GM21447 (cell line): ENCODE measurements around the gene DCAF11.

ENCODE experiments used
- ATAC-seq: cut with Tn5 transposase; IDR thresholded peaks from one replicate; pipeline ENCODE4 v1.9.1; 2021; ENCODE audit not compliant: unreplicated experiment

The DCAF11 gene

GRCh38 chr14:24114532-24115421, at the start of gene DCAF11, which contains the start of gene NRL:
Gene DCAF11, plus strand, starts transcription at chr14:24114777. Its CDS starts 818 bp downstream, at chr14:24115595.
Gene NRL, minus strand, starts transcription at chr14:24114949. Its CDS starts 32,101 bp downstream, at chr14:24082848.
- peak; percentile 81 for ATAC-seq

DNA sequence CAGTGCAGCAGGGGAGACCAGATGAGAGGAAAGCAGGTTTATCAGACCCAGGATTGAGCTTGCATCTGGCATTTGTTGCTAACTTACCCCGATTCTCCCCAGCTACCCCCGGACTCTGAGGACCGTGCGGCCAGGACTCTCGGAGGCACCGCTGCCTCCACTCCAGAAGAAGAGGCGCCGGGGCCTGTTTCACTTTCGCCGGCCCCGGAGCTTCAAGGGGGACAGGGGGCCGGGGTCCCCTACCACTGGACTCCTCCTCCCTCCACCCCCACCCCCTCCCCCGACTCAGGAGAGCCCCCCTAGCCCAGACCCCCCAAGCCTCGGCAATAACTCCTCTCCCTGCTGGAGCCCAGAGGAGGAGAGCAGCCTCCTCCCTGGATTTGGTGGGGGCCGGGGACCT, 49.7 kb upstream of the DCAF11 start:
- ATAC-seq = no peak

- ATAC-seq = no peak
These were observed 49.2 kb upstream of the DCAF11 start for GRCh38 chr14:24065408-24065807.

GRCh38 chr14:24066496-24067132, 48.0 kb upstream of the DCAF11 start:
- ATAC-seq = no peak

GRCh38 chr14:24067133-24068082, 47.2 kb upstream of the DCAF11 start:
- ATAC-seq = no peak

GRCh38 chr14:24068711-24069410, 45.7 kb upstream of the DCAF11 start:
- no peak for ATAC-seq

- ATAC-seq = no peak
These were observed 45.2 kb upstream of the DCAF11 start for GRCh38 chr14:24069411-24069735.

DNA sequence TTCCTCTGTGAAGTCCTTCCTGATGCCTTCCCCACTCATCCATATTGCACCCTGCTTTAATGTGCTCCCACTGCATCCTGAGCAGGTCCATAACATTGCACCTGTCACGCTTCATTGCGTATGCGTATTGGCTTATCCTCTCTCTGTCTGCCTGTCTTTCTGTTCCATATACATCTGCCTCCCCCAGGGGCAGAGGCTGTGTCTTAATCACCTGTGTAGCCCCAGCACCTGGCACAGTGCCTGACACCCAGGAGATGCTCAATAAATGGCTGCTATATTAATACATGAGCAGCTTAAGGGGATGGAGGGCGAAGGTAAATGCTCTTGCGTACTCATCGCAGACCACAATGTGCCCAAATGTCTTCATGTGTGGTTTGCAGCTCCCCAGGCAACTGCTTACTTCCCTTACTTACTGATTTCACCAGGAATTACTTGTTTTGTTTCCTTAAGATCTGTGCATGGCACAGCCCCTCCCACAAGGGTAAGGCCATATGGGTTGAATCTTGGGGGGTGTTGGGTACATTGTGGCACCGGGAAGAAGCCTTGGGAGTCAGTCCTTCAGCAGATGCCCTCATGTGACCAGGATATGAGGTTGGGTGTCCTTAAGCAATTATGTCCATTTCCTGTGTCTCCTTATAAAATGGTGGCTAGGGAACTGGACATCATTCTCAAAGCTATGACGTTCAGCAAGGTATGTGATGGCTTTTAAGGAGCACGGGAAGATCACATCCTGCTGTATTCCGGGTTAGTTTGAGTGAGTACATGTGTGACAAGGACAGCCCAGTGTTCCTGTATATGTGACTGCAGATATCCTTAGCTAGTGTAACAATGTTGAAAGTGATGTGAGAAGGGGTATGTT, 44.1 kb upstream of the DCAF11 start:
- no peak for ATAC-seq

- no peak for ATAC-seq
These were observed 43.4 kb upstream of the DCAF11 start, which contains the start of gene CPNE6 for GRCh38 chr14:24071144-24071697. Gene CPNE6, plus strand, starts transcription at chr14:24071562. Its CDS starts 1,375 bp downstream, at chr14:24072937.

DNA sequence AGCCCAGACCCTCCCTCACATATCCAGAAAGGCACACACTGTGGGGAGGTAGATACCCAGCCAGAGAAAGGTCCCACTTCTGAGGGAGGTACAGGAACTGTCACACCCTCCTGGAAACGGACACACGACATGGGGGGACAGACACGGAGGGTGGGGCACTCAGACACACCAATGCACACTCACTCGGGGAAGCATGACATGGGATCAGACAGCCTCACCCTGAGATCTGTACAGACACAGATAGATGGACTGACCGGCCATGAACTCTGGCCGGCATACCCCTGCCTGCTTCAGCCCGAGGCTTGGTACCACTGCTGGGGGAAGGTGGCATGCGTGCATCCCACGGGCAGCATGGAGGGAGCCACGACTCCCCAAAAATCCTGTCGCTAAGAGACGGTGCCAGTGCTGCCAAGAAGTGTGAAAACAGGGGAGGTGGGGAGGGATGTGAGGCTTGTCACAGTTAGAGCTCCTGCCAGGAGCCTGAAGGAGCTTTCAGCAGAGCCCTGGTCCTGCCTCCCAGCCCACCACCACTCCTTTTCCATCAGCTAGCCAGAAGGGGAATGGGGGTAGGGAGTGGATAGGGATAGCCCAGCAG, 42.6 kb upstream of the DCAF11 start:
- ATAC-seq = no peak

DNA sequence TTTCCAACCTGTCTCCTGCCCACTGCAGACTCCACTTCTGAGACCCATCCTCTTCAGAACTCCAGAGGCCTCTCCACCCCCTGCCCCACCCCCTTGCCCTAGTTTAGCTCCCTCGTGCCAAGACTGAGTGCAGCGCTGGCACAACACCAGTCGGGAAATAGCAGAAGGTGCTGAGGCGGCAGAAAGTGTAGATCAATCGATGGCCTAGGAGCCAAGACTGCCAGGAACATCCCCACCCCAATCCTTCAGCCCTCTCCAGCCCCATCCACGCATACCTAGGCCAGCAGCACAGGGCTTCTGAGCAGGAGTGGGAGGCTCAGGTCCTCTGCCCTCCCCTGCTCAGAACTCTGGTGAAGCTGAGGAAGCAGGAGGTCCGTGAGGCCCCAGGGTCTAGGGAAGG, 42.1 kb upstream of the DCAF11 start:
- no peak for ATAC-seq

- ATAC-seq = no peak
These were observed 41.4 kb upstream of the DCAF11 start for GRCh38 chr14:24072881-24073877.

GRCh38 chr14:24074625-24075484, 39.7 kb upstream of the DCAF11 start:
- ATAC-seq = no peak

DNA sequence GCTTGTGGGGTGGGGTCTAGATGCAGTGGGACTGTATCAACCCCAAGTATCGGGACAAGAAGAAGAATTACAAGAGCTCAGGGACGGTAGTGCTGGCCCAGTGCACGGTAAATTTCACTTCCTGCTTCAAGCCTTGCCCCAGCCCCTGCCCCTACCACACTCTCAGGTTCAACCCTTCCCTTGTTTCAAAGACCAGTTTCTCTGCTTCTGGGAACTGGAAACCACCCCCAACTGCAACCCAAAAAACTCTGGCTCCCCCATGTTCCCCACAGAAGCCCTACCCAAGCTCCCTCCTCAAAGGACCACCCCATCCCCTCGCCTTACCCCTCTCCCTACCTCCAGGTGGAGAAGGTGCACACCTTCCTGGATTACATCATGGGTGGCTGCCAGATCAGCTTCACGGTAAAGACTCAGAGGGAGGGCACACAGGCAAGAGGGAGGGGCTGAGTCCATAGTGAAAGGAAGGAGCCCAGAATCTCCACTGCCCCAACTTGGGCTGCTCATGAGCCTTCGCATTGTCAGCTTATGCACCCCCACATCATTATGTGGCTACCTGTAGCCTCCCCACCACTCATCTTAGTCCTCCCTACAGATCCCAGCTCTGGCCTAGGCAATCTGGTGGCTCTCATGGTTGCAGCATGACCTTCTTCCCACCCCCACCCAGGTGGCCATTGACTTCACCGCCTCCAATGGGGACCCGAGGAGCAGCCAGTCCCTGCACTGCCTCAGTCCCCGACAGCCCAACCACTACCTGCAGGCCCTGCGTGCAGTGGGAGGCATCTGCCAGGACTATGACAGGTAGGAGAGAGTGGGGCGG, 38.9 kb upstream of the DCAF11 start:
- ATAC-seq = peak; percentile 73

DNA sequence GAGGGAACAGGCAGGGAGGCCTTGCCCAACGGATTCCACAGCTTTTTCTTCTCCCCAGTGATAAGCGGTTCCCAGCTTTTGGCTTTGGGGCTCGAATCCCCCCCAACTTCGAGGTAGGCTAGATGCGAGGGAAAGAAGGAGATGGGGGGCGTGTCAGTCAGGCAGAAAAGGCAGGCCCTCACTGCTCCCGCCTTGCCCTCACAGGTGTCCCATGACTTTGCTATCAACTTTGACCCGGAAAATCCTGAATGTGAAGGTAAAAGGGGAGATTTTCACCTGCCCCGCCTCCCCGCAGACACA, 38.3 kb upstream of the DCAF11 start:
- no peak for ATAC-seq

GRCh38 chr14:24077086-24077485, 37.5 kb upstream of the DCAF11 start:
- ATAC-seq = no peak
